G401.6 (cell line): ENCODE measurements around the gene SFXN3.

Experiments
- FAIRE-seq: peaks from 2 replicates; lab custom pipeline; 2012; peaks lifted over from hg19 to GRCh38; lab: Jason Lieb, UNC

SFXN3 gene

DNA sequence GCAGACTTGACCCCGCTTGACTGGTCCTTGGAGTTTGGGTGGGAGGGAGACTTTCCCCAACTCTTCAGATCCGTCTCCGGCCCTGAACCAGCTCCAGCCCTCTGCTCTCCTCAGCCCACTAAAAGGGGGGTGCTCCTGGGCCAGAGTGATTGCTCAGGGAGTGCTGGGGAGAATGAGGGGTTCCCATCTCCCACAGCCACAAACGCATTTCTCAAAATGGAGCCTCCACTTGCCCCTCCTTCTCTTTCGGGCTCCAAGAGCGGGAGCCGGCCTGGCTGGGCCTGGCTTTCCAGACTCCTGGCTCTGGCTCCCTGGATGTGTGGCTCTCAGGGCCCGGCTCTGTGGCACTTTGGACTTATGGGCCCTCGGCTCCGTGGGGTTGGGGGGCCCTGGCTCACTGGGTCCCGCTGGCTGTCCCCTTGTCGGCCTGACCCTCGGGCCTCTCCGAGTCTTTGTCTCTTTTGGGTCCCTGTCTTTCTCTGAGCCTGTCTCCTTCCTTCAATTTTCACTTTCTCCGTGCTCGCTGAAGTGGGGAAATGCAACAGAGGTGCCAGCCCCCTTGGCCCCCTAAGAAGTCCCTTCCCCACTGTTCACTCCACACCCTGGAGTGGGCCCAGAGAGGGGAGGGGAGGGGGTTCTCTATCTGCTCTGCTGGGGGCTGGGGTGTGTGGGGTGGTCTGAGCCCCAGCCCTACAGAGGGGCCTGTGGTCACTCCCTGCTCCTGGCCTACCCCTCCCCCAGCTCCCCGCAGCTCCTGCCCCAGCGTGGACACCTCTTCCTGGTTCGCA lies 30.7 kb upstream of the SFXN3 start:
- FAIRE-seq = no peak

DNA sequence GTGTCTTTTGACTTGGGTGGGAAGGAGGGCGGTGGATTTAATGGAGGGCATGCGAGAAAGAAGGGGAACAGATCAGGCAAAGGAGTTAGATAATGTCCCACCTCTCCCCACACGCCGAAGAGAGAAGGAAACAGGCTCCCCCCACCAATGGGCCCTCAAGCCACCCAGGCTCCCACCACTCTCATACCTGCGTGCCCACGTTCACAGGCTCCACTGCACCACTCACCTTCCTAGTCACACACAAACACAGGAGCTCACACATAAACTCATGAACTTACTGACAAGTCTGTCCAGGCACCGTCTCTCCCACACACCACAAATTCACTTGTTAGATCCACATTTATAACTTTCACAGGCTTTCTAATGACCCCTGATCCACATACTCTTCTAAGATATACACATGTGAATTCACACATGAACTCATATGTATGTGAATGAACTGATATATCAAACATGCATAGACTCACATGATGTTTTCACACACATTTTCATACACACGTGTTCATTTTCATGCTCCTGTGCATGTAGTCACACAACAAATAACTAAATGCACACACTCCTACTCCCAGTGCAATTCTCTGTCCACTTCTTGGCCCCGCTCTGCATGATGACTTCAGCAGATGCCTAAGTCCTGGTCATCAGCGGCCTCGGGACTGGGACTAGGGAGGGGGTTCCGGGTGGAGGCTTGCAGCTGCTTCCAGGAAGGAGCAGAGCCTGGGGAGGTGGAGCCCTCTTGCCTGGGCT lies 29.9 kb upstream of the SFXN3 start:
- FAIRE-seq = no peak

- no peak for FAIRE-seq
Measured at GRCh38 chr10:101001659-101002035, 29.4 kb upstream of the SFXN3 start.

DNA sequence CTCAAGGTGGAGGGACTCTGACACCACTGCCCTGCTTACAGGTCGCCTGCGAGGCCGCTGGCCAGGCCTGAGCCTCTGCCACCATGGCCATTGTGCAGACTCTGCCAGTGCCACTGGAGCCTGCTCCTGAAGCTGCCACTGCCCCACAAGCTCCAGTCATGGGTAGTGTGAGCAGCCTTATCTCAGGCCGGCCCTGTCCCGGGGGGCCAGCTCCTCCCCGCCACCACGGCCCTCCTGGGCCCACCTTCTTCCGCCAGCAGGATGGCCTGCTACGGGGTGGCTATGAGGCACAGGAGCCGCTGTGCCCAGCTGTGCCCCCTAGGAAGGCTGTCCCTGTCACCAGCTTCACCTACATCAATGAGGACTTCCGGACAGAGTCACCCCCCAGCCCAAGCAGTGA lies 28.6 kb upstream of the SFXN3 start:
- no peak for FAIRE-seq

GRCh38 chr10:101003639-101004206 lies 27.3 kb upstream of the SFXN3 start:
- FAIRE-seq = no peak

- FAIRE-seq = no peak
Measured at GRCh38 chr10:101005361-101005760, 25.7 kb upstream of the SFXN3 start.

- FAIRE-seq = no peak
Measured at GRCh38 chr10:101005869-101006567, 25.0 kb upstream of the SFXN3 start.

DNA sequence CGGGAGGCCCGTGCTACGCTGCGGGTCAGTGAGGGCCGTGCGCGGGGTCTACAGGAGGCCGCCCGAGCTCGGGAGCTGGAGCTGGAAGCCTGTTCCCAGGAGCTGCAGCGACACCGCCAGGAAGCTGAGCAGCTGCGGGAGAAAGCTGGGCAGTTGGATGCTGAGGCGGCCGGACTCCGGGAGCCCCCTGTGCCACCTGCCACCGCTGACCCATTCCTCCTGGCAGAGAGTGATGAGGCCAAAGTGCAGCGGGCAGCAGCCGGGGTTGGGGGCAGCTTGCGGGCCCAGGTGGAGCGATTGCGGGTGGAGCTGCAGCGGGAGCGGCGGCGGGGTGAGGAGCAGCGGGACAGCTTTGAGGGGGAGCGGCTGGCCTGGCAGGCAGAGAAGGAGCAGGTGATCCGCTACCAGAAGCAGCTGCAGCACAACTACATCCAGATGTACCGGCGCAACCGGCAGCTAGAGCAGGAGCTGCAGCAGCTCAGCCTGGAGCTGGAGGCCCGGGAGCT lies 24.4 kb upstream of the SFXN3 start:
- FAIRE-seq = no peak

- FAIRE-seq = no peak
Measured at GRCh38 chr10:101007099-101007711, 23.8 kb upstream of the SFXN3 start.

- FAIRE-seq = no peak
Measured at GRCh38 chr10:101007915-101008822, 22.9 kb upstream of the SFXN3 start.

- FAIRE-seq = no peak
Measured at GRCh38 chr10:101008823-101009423, 22.1 kb upstream of the SFXN3 start.

- no peak for FAIRE-seq
Measured at GRCh38 chr10:101010329-101010728, 20.7 kb upstream of the SFXN3 start.

GRCh38 chr10:101011517-101012423 lies 19.3 kb upstream of the SFXN3 start:
- peak; percentile 33 for FAIRE-seq

- FAIRE-seq = peak; percentile 94
Measured at GRCh38 chr10:101012525-101013364, 18.3 kb upstream of the SFXN3 start.

GRCh38 chr10:101013365-101013825 lies 17.6 kb upstream of the SFXN3 start:
- FAIRE-seq = no peak

DNA sequence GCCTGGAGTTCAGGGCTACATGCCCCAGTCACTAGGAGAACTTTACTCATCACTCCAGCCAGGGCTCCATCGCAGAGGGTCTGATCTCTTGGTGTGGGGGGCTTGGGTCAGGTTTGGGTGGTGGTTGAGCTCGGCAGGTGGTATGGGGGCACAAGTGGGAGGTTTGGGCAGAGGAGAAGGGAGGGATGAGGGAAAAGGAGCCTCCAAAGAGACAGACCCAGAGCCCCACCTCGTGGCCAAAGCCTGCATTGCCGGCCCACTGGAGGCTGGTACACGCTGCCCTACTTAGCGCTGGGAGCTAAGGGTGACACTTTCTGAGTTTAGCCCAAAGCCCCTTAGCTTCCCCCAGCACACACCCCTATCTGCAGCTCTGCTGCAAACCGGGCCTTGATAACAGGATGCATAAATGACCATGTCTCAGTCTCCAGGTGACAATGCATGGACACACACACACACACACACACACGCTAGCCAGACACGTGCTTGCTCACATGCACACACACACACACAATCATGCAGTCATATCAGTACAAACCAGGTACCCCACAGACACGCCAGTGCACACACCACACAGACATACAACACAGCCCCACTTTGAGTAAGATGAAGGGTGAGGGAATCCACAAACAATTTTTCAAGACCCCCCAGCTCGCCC lies 16.7 kb upstream of the SFXN3 start:
- FAIRE-seq = peak; percentile 52

- no peak for FAIRE-seq
Measured at GRCh38 chr10:101014966-101015581, 16.0 kb upstream of the SFXN3 start.
